Gastrocnemius medialis (tissue), 4 donors: ENCODE measurements around the gene AJAP1.

Experiments used
- CTCF ChIP-seq, 5 experiments: fragments of 450-650 bp in 3 of 5; fragments of 200-600 bp in 2 of 5; sonication (generic) in 2 of 5; IDR thresholded peaks in 4 of 5; conservative IDR thresholded peaks in 1 of 5; 1 replicate in 4 of 5; 2 replicates in 1 of 5; pipeline ENCODE4 v1.5.1; 2016 to 2019; ENCODE audit warnings: antibody characterized with exemption in 5 of 5, mild to moderate bottlenecking in 3 of 5, moderate library complexity in 3 of 5
- POLR2A ChIP-seq, 2 donors: fragments of 450-650 bp; IDR thresholded peaks; one replicate each; pipeline ENCODE4 v1.6.1; 2017; ENCODE audit warnings: antibody characterized with exemption in 2 of 2, mild to moderate bottlenecking in 2 of 2, moderate library complexity in 2 of 2

DNA sequence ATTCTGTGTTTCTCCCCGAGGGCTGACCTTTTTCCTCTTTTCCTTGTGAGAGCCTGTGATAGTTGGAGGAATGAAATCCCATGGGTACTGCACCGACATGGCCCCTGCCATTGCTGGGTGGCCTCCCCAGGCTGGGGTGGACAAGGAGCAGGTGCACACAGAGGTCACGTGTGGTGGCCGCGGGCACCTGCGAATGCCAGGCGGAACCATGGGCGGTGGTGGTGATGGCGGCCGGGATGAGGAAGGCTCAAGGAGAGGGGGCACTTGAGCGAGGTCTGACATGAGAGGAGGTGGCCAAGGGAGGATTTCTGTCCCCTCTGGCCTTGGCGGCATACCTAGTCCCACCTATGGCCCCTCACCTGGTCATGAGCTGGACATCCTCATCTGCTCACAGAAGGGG lies 69.6 kb downstream of the AJAP1 start:
- TF ChIP-seq CTCF (IDR thresholded peaks at IDR 0.05 in 4 of 5, conservative IDR thresholded peaks at IDR 0.05 in 1 of 5): no peak
- TF ChIP-seq POLR2A (IDR thresholded peaks at IDR 0.05): no peak
